HG02763 (cell line): Measurements from ENCODE around the gene DZIP3.
"Not testable (repeated sequence)": the region's sequence is repeated elsewhere in the genome, so short reads cannot be mapped to it uniquely, and the experiment has no call there.

ENCODE experiments used
- ATAC-seq: cut with Tn5 transposase; IDR thresholded peaks from one replicate; pipeline ENCODE4 v1.9.1; 2021; ENCODE audit warnings: mild to moderate bottlenecking, moderate library complexity; ENCODE audit not compliant: unreplicated experiment

DZIP3 gene

DNA sequence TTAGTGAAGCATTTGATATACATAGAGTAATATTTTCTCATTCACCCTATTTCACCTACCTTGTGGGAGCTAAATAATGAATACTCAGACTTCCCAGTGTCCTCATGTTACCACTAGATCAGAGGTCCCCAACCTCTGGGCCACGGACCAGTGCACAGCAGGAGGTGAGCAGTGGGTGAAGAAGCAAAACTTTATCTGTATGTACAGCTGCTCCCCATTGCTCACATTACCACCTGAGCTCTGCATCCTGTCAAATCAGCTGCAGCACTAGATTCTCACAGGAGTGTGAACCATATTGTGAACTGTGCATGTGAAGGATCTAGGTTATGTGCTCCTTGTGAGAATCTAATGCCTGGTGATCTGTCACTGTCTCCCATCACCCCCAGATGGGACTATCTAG is 88.3 kb downstream of the DZIP3 start:
- ATAC-seq, result no peak

DNA sequence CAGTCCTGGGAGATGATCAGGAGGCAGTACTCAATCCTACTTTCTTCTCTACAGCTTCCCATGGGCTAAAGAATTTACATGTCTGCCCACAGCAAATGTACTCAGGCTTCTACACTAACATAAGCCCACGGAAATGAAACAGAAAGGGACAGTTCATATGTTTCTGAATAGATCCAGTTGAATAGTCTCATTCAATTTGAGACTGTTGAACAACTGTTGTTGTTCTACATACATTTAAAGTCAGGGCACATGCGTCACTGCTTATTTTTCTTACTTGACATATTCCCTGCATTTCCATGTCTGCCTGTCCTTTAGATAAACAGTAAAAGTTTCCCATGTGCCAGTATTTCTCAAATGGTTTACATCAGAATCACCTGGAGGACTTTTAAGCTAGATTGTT is 102.8 kb downstream of the DZIP3 start:
- ATAC-seq, result not testable (repeated sequence)

DNA sequence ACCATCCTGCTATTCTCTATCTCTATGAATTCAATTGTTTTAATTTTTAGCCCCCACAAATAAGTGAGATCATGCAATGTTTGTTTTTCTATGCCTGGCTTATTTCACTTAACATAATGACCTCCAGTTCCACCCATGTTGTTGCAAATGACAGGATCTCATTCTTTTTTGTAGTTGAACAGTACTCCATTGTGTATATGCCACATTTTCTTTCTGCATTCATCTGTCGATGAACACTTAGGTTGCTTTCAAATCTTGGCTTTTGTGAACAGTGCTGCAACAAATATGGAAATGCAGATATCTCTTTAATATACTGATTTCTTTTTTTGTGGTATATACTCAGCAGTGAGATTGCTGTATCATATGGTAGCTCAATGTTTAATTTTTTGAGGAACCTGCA is 108.9 kb downstream of the DZIP3 start:
- ATAC-seq, result no peak

DNA sequence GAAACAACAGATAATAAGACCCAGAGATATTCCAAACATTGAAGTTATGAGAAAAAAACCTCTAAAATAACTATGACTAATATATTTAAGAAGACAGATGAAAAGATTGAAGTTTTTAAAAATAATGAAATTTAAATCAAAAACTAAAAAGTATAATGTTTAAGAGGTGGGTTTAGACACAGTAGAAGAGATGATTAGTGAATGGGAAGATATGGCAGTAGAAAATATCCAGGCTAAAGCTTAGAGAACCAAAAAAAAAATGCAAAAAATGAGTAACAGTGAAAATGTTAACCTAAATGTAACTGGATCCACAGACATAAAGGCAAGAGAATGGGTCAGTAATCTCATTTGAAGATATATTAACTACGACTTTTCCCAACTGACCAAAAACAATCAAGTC is 115.5 kb downstream of the DZIP3 start:
- no peak for ATAC-seq

DNA sequence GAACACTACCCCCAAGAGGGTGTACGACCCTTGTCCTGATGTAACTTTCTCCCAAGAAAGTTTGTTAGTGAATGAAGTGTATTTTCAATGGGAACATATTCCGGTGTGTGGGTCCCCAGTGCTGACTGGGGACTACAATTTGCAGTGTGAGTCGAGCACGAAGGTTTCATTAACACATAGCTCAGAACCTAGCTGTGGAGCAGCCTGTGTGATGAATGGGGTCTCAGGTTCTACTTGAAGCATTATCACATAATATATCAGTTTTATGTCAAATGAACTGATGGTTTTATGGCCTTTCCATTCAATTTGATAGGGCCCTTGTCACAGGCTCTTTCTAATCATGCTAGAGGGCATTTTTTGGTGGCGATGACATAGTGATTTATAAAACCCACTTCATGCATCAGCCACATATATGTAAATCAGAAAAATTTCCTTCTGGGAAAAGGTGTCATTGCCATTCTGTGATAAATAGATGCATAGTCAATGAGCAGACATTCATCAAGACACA is 123.5 kb downstream of the DZIP3 start:
- ATAC-seq, result no peak

DNA sequence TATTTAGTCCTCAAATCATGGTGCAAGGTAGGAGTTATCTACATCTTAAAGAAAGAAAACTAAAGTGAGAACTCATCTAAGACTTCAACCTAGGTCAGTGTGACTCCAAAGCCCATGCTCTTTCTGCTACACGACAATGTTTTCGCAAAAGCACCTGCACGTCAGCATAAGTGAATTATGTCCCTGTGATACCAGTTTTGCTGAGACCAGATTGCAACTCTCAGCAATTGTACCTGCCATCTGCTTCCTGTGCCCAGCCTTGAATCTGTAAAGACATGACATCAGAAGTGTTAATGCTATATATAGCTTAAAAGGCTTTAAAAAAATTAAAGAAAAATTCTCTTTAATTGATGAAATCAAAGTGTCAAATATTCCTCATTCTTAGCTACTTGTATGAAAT is 124.3 kb downstream of the DZIP3 start:
- no peak for ATAC-seq

DNA sequence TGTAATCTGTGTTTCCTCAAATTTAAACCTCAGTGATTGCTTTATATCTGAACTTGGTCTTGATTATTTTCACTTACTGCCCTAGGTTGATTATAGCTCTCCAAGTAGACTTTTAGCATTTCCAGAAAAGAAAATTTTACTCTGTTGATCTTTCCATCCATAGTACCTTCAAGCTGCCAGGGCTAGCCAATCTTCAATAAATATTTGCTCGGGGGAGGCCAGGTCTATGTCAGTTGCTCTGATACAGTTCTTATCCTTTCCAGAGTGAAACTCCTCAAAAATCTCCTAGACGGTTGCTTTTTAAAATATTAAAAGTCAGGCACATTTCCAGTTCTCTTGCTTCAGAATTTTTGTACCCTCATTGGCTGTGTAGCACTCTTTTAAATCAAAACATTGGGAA is 128.9 kb downstream of the DZIP3 start:
- no peak for ATAC-seq

DNA sequence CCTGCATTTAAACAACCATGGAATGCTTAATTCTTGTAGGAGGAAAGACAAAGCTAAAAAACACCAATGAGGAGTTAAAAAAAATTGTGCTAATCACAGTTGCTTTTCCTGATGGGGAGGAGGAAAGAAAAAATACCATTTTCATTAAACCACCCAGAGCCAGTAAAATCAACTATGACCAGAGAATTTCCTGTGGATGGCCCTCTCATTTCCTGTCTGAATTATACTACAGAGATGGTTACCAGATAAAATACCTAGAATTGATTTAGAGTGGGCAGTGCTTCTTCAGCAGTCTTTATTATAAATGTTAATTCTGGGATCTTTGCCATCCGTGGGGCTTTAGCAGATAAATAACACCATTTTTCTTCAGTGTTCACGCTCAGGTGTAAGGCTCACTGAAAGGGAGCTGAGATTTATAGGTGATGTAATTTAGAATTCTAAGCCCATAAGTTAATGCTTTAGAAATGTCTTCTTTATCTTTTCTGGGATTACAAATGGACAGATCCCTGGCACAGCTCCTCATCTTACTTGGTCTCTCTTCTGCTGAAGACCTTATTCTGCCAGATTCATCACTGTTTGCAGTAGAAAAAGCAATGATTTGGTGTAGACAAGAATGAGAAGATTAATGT is 129.8 kb downstream of the DZIP3 start:
- ATAC-seq, result no peak

DNA sequence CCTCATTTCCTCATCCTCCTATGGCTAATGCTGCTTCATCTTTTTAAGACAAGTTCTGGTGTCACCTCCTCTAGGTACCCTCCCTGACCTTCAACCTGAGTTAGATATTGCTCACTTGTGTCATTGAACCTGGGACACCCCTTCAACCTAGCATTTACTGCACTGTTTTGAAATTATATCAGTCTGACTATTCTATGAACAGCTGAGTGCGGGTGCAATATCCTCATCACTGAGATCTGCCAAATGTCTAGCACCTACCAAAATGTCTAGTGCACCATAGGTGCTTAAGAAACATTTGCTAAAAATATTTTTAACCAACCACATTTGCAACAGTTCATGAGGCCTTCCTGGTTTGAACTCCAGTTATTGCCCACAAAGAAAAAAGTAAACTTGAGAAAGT is 133.2 kb downstream of the DZIP3 start:
- no peak for ATAC-seq

DNA sequence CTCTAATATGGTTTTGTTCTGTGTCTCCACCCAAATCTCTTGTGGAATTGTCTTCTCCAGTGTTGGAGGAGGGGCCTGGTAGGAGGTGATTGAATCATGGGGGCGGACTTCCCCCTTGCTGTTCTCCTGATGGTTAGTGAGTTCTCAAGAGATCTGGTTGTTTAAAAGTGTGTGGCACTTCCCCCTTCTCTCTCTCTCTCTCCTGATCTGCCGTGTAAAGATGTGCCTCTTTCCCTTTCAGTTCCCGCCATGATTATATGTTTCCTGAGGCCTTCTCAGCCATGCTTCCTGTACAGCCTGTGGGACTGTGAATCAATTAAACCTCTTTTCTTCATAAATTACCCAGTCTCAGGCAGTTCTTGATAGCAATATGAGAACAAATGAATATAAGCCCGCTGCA is 134.6 kb downstream of the DZIP3 start:
- ATAC-seq, result no peak

DNA sequence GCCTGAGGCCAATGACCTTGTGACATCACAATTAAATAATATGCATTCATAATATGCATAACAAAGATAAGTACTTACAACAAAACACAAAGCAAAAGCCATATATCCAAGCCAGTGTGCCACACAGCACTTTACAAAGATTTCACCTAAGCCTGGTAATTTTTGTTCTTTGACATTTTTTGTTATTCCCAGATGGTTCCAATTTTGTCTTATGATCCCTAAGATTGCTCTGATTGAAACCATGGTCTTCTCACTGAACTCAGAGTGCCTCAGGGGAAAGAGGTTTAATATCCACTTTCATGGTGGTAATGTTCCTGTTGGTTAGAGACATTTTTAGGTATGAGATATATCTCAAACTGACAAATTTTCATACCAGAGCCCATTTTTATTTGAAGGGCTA is 138.6 kb downstream of the DZIP3 start:
- no peak for ATAC-seq

DNA sequence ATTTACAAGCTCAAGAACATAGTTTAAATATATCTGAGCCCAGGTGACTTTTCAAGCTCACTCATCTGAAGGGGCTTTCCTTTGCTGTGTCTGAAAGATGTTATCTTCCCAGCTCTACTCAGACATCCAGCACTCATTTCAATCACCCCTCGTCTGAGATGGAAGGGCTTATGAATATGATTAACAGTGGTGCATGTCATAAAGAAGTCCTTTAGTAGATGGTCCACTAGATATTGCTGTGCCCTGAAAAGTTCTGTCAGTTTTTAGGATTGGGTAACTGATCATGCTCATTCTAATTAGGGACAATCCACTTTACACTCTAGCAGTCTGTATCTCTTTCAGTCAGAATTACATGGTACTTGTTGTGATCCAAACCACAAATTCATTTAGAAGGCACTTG is 139.4 kb downstream of the DZIP3 start:
- ATAC-seq, result no peak

DNA sequence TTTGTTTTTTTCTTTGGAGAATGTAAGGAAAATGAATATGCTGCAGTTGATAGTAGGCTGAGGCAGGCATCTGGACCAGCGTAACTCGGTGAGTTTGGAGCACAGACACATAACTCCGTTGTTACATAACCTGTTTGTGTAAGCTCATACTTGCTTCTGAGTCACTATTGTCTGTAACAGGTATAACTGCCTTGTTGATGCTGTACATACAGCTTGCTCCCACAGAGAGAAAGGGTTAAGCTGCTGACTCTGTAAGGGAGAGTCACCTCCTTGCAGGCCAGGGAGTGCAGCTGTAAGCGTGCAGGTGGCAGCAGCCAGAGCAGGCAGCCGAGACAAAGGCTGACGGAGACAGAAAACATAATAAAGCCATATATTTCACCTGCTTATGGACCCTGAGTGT is 147.3 kb downstream of the DZIP3 start:
- ATAC-seq, result no peak

DNA sequence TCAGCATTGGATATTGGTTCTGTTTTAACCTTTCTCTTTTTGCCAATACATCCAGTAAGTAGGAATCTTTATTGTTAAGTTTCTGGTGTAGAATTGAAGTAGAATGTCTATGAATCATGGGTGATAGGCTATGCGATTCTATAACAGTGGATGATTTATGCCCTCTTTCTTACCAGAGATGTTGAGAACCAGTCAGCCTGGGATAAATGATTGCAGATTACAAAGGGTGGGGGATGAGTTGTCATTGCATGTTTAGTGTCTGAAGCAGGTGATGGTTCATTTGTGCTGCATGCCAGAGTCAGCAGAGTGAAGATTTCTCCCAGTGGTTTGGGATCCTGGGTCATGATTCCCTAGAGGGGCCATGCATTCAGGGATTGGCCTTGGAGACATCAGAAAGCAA is 153.4 kb downstream of the DZIP3 start:
- no peak for ATAC-seq
